H9 (cell line): ENCODE results near the gene ZNF487. TPM values are rescaled to one million over a fixed set of nuclear protein-coding genes. Genes with fewer than 3 reads are reported as not detected.
"Not testable (repeated sequence)": the region's sequence is repeated elsewhere in the genome, so short reads cannot be mapped to it uniquely, and the experiment has no call there.

ENCODE experiments used
- DNase-seq: peaks from one replicate; pipeline ENCODE4 v3.0.0-alpha.2; 2017
- H2AFZ ChIP-seq: one replicate; pipeline ENCODE4 v1.6.1; 2013; ENCODE audit warnings: mild to moderate bottlenecking, low read length, control low read depth, moderate library complexity
- H2AK5ac ChIP-seq: 2 replicates; pipeline ENCODE4 v1.6.1; 2013; ENCODE audit warnings: low read length, control low read depth, mixed read lengths; ENCODE audit not compliant: insufficient read length
- H2BK120ac ChIP-seq: one replicate; pipeline ENCODE4 v1.6.1; 2013; ENCODE audit warnings: low read depth, mild to moderate bottlenecking, low read length, control low read depth, inconsistent platforms; ENCODE audit not compliant: poor library complexity, severe bottlenecking
- H2BK12ac ChIP-seq: 2 replicates; pipeline ENCODE4 v1.6.1; 2013; ENCODE audit warnings: low read length, control low read depth, mixed read lengths, low read depth; ENCODE audit not compliant: insufficient read length
- H2BK15ac ChIP-seq: 2 replicates; pipeline ENCODE4 v1.6.1; 2013; ENCODE audit warnings: low read depth, low read length, control low read depth
- H2BK20ac ChIP-seq: one replicate; pipeline ENCODE4 v1.6.1; 2013; ENCODE audit warnings: low read depth, mild to moderate bottlenecking, low read length, control low read depth, inconsistent platforms; ENCODE audit not compliant: poor library complexity, severe bottlenecking
- H2BK5ac ChIP-seq: 2 replicates; pipeline ENCODE4 v1.6.1; 2013; ENCODE audit warnings: low read length, control low read depth, mixed read lengths; ENCODE audit not compliant: insufficient read length
- H3K14ac ChIP-seq: 2 replicates; pipeline ENCODE4 v1.6.1; 2013; ENCODE audit warnings: low read length, control low read depth; ENCODE audit not compliant: insufficient read depth
- H3K18ac ChIP-seq: 2 replicates; pipeline ENCODE4 v1.6.1; 2013; ENCODE audit warnings: low read depth, mild to moderate bottlenecking, mixed read lengths, low read length, control low read depth; ENCODE audit not compliant: insufficient read length
- H3K23ac ChIP-seq: 2 replicates; pipeline ENCODE4 v1.6.1; 2013; ENCODE audit warnings: low read length, control low read depth, mixed read lengths, low read depth; ENCODE audit not compliant: insufficient read length
- H3K23me2 ChIP-seq: 2 replicates; pipeline ENCODE4 v1.6.1; 2013; ENCODE audit warnings: low read depth, mild to moderate bottlenecking, mixed read lengths, low read length, control low read depth; ENCODE audit not compliant: insufficient read length, poor library complexity, severe bottlenecking
- H3K27ac ChIP-seq: 2 replicates; pipeline ENCODE4 v1.5.1; 2013; ENCODE audit warnings: low read length, control low read depth, mixed read lengths, low read depth; ENCODE audit not compliant: insufficient read length
- H3K27me3 ChIP-seq: 2 replicates; pipeline ENCODE4 v1.6.1; 2013; ENCODE audit warnings: low read length, control low read depth, inconsistent platforms; ENCODE audit not compliant: insufficient read depth
- H3K4ac ChIP-seq: 2 replicates; pipeline ENCODE4 v1.6.1; 2013; ENCODE audit warnings: low read depth, mild to moderate bottlenecking, control low read depth, inconsistent platforms, low read length, moderate library complexity
- H3K4me1 ChIP-seq: 2 replicates; pipeline ENCODE4 v1.6.1; 2013; ENCODE audit warnings: low read length, control low read depth, inconsistent platforms; ENCODE audit not compliant: insufficient read depth
- H3K4me2 ChIP-seq: 2 replicates; pipeline ENCODE4 v1.6.1; 2013; ENCODE audit warnings: low read length, control low read depth, mixed read lengths; ENCODE audit not compliant: insufficient read length, insufficient read depth
- H3K56ac ChIP-seq: 2 replicates; pipeline ENCODE4 v1.6.1; 2013; ENCODE audit warnings: low read depth, mild to moderate bottlenecking, mixed read lengths, low read length, control low read depth; ENCODE audit not compliant: insufficient read length
- H3K79me1 ChIP-seq: 2 replicates; pipeline ENCODE4 v1.6.1; 2013; ENCODE audit warnings: low read depth, mild to moderate bottlenecking, moderate library complexity, low read length, control low read depth, inconsistent platforms; ENCODE audit not compliant: insufficient read depth, poor library complexity, severe bottlenecking
- H3K79me2 ChIP-seq: 2 replicates; pipeline ENCODE4 v1.6.1; 2013; ENCODE audit warnings: low read length, control low read depth, inconsistent platforms; ENCODE audit not compliant: insufficient read depth
- H3K9ac ChIP-seq: 2 replicates; pipeline ENCODE4 v1.6.1; 2013; ENCODE audit warnings: low read length, control low read depth, mixed read lengths; ENCODE audit not compliant: insufficient read length; ENCODE audit errors: extremely low read depth
- H3K9me3 ChIP-seq: one replicate; pipeline ENCODE4 v1.6.1; 2013; ENCODE audit warnings: low read depth, low read length, inconsistent platforms; ENCODE audit not compliant: control insufficient read depth
- H3T11ph ChIP-seq: one replicate; pipeline ENCODE4 v1.6.1; 2013; ENCODE audit warnings: mild to moderate bottlenecking, low read length, control low read depth, inconsistent platforms
- H4K20me1 ChIP-seq: one replicate; pipeline ENCODE4 v1.6.1; 2013; ENCODE audit not compliant: control insufficient read depth, insufficient read length, insufficient read depth
- H4K5ac ChIP-seq: 2 replicates; pipeline ENCODE4 v1.6.1; 2013; ENCODE audit warnings: low read depth, mild to moderate bottlenecking, mixed read lengths, low read length, control low read depth; ENCODE audit not compliant: insufficient read length
- H4K8ac ChIP-seq: replicated peaks from 2 replicates; pipeline ENCODE4 v1.6.1; 2013; ENCODE audit warnings: low read length, control low read depth, mixed read lengths, low read depth; ENCODE audit not compliant: insufficient read length
- H4K91ac ChIP-seq: 2 replicates; pipeline ENCODE4 v1.6.1; 2013; ENCODE audit warnings: low read depth, mild to moderate bottlenecking, moderate library complexity, mixed read lengths, low read length, control low read depth; ENCODE audit not compliant: insufficient read length
- H3K27ac Mint-ChIP-seq, 3 experiments: 2 replicates in 2 of 3; 3 replicates in 1 of 3; pipeline ENCODE4 v1.8.0; 2020 to 2021; ENCODE audit warnings: mixed read lengths in 3 of 3, mild to moderate bottlenecking in 1 of 3, moderate library complexity in 1 of 3
- H3K27me3 Mint-ChIP-seq: 2 replicates; pipeline ENCODE4 v1.8.0; 2021; ENCODE audit warnings: low read depth, mild to moderate bottlenecking, moderate library complexity, mixed read lengths
- H3K36me3 Mint-ChIP-seq, 3 experiments: 2 replicates in 2 of 3; 3 replicates in 1 of 3; pipeline ENCODE4 v1.8.0; 2020 to 2021; ENCODE audit warnings: low read depth in 3 of 3, mixed read lengths in 3 of 3; ENCODE audit not compliant: insufficient read depth in 1 of 3
- H3K4me1 Mint-ChIP-seq, 2 experiments: 2 replicates each; pipeline ENCODE4 v1.8.0; 2020; ENCODE audit warnings: mixed read lengths in 2 of 2
- H3K4me3 Mint-ChIP-seq, 2 experiments: 2 replicates in 1 of 2; 3 replicates in 1 of 2; pipeline ENCODE4 v1.8.0; 2020 to 2021; ENCODE audit warnings: mild to moderate bottlenecking in 2 of 2, mixed read lengths in 2 of 2, moderate library complexity in 1 of 2
- H3K9me3 Mint-ChIP-seq, 2 experiments: 2 replicates in 1 of 2; 3 replicates in 1 of 2; pipeline ENCODE4 v1.8.0; 2020; ENCODE audit warnings: mild to moderate bottlenecking in 2 of 2, mixed read lengths in 2 of 2, moderate library complexity in 1 of 2
- CTCF ChIP-seq: fragments of 200-600 bp; sonication (generic); conservative IDR thresholded peaks from 3 replicates; pipeline ENCODE4 v1.8.0; 2021; ENCODE audit warnings: antibody characterized with exemption, mild to moderate bottlenecking
- WGBS: extraction: QIAGEN DNeasy Blood & Tissue Kit; methylation state at CpG from one replicate; pipeline ENCODE4 v1.1.7; 2013; ENCODE audit warnings: missing lambda C conversion rate, low lambda C conversion rate, mixed read lengths; ENCODE audit not compliant: insufficient read length; ENCODE audit errors: extremely low coverage; 5-methylcytosine and 5-hydroxymethylcytosine counted together
- total RNA-seq: library from RNA; stranded (reverse); gene quantifications from 2 replicates; pipeline ENCODE4 v1.2.1, GENCODE V29; 2021

ZNF487 gene
- total RNA-seq, 1 experiment from 2014 or later, result 1.4 TPM

- Histone ChIP-seq H2BK12ac (no peak overlapping the region), H4K8ac (no peak overlapping the region), H3K4ac (no peak overlapping the region), H3K27me3 (no peaks in the 10 kb centered on the region), H3K79me1 (no peaks in the 10 kb centered on the region), H3K23ac (no peak overlapping the region), H2AFZ (no peak overlapping the region), H3K23me2 (no peaks in the 10 kb centered on the region), H2AK5ac (no peak overlapping the region), H3K79me2 (no peaks in the 10 kb centered on the region), H3K4me1 (no peaks in the 10 kb centered on the region), H3K27ac (no peak overlapping the region), H2BK20ac (no peak overlapping the region), H3K14ac (no peak overlapping the region), H3K9me3 (no peaks in the 10 kb centered on the region), H4K20me1 (no peaks in the 10 kb centered on the region), H2BK120ac (no peak overlapping the region), H3K4me2 (no peak overlapping the region), H2BK15ac (no peak overlapping the region), H2BK5ac (no peak overlapping the region), H3K56ac (no peak overlapping the region), H4K91ac (no peak overlapping the region), H3K18ac (no peak overlapping the region), H4K5ac (no peak overlapping the region), H3T11ph (no peak overlapping the region), H3K9ac (no peak overlapping the region)
- Mint-ChIP-seq H3K4me1 (peaks cover 4 to 6% of the 10 kb centered on the region in 2 experiments), H3K27ac (no peak overlapping the region), H3K36me3 (peaks cover 0 to 9% (median 3%) of the 10 kb centered on the region in 3 experiments; a peak in 3 of 7 replicates), H3K27me3 (peaks cover 17% of the 10 kb centered on the region), H3K4me3 (no peak overlapping the region), H3K9me3 (peaks cover 3 to 13% of the 10 kb centered on the region in 2 experiments; a peak in 4 of 5 replicates)
- WGBS, result no CpG with 5 or more reads among the region's 6 CpGs
- no peak for DNase-seq
- TF ChIP-seq CTCF, result no peak
Measured at GRCh38 chr10:43424416-43424815, 12.5 kb upstream of the ZNF487 start.

GRCh38 chr10:43426476-43426875 is 10.4 kb upstream of the ZNF487 start:
- H3K4me2 ChIP-seq, H3K9ac ChIP-seq, H3K18ac ChIP-seq, H2BK12ac ChIP-seq, H3K23ac ChIP-seq, H4K20me1 ChIP-seq, H3K23me2 ChIP-seq, H3K4me1 ChIP-seq, H3K14ac ChIP-seq, H2BK20ac ChIP-seq, H2BK120ac ChIP-seq, H3K4ac ChIP-seq, H3K27ac ChIP-seq, H3K27me3 ChIP-seq, H4K91ac ChIP-seq, H3K4me3 Mint-ChIP-seq, H4K5ac ChIP-seq, H3K56ac ChIP-seq, H2AK5ac ChIP-seq, H2BK5ac ChIP-seq, H3K9me3 ChIP-seq, H3K27ac Mint-ChIP-seq, H4K8ac ChIP-seq, H3K79me1 ChIP-seq, DNase-seq, H3K27me3 Mint-ChIP-seq, H3K36me3 Mint-ChIP-seq, H2BK15ac ChIP-seq, H2AFZ ChIP-seq, H3T11ph ChIP-seq, H3K4me1 Mint-ChIP-seq, H3K79me2 ChIP-seq: not testable (repeated sequence)
- H3K9me3 Mint-ChIP-seq, result peaks cover 3 to 12% of the 10 kb centered on the region in 2 experiments; a peak in 4 of 5 replicates
- no CpG with 5 or more reads among the region's 12 CpGs for whole genome bisulfite sequencing
